SK-N-SH (cell line): ENCODE measurements around the gene EIPR1. TPM values are rescaled to one million over a fixed set of nuclear protein-coding genes. Genes with fewer than 3 reads are reported as not detected.

Experiments used
- CTCF ChIA-PET: fragments of 300-600, 350-600 bp; formaldehyde crosslinking; extraction: SDS; loops from one replicate; lab custom pipeline; 2021; lab: Yijun Ruan, JAX
- POLR2A ChIA-PET: fragments of 350-600 bp; sonication (Branson Sonifier 250); formaldehyde crosslinking; extraction: SDS; loops from one replicate; lab custom pipeline; 2020; ENCODE audit warnings: antibody characterized with exemption, inconsistent platforms; lab: Yijun Ruan, JAX
- DNase-seq: peaks from one replicate; pipeline ENCODE4 v3.0.0; 2012
- H2AFZ ChIP-seq: fragments of 200-600 bp; sonication (generic); 2 replicates; pipeline ENCODE4 v1.8.1; 2016; ENCODE audit warnings: antibody characterized with exemption, mild to moderate bottlenecking, low read depth
- H3F3A ChIP-seq: fragments of 200-600 bp; sonication (generic); replicated peaks from 2 replicates; pipeline ENCODE3; 2016; ENCODE audit warnings: antibody characterized with exemption, mild to moderate bottlenecking; ENCODE audit not compliant: insufficient read depth
- H3K27ac ChIP-seq, 2 experiments: fragments of 200-500 bp in 1 of 2; fragments of 200-600 bp in 1 of 2; sonication (Bioruptor generic) in 1 of 2; sonication (generic), shearing (Covaris generic) in 1 of 2; 2 replicates each; pipeline versions ENCODE4 v1.5.1 to v1.6.1; 2014 to 2016; ENCODE audit warnings: low read depth in 2 of 2, inconsistent platforms in 1 of 2, low read length in 1 of 2, mild to moderate bottlenecking in 1 of 2, mixed read lengths in 1 of 2
- H3K27me3 ChIP-seq: fragments of 200-600 bp; sonication (generic), shearing (Covaris generic); 2 replicates; pipeline ENCODE4 v1.6.1; 2016; ENCODE audit warnings: mixed run types; ENCODE audit not compliant: insufficient read depth
- H3K36me3 ChIP-seq, 2 experiments: fragments of 200-500 bp in 1 of 2; fragments of 200-600 bp in 1 of 2; sonication (Bioruptor generic) in 1 of 2; sonication (generic) in 1 of 2; replicated peaks in 1 of 2; 2 replicates each; pipeline versions ENCODE3 to v1.5.1; 2014 to 2016; ENCODE audit warnings: low read length in 1 of 2, mild to moderate bottlenecking in 1 of 2; ENCODE audit not compliant: insufficient read depth in 2 of 2, control insufficient read depth in 1 of 2
- H3K4me1 ChIP-seq, 2 experiments: fragments of 200-500 bp in 1 of 2; fragments of 200-600 bp in 1 of 2; sonication (Bioruptor generic) in 1 of 2; sonication (generic), shearing (Covaris generic) in 1 of 2; 2 replicates each; pipeline versions ENCODE4 v1.5.1 to v1.6.1; 2014 to 2016; ENCODE audit warnings: low read depth in 1 of 2, low read length in 1 of 2, mixed run types in 1 of 2; ENCODE audit not compliant: insufficient read depth in 2 of 2, control insufficient read depth in 1 of 2
- H3K4me2 ChIP-seq: fragments of 200-600 bp; sonication (generic), shearing (Covaris generic); 2 replicates; pipeline ENCODE4 v1.6.1; 2017; ENCODE audit warnings: mixed run types
- H3K4me3 ChIP-seq, 2 experiments: fragments of 200-500 bp in 1 of 2; fragments of 200-600 bp in 1 of 2; sonication (Bioruptor generic) in 1 of 2; sonication (generic), shearing (Covaris generic) in 1 of 2; 2 replicates each; pipeline versions ENCODE4 v1.5.1 to v1.8.1; 2014 to 2016; ENCODE audit warnings: low read depth in 2 of 2, inconsistent platforms in 1 of 2, low read length in 1 of 2, mild to moderate bottlenecking in 1 of 2, mixed read lengths in 1 of 2, moderate library complexity in 1 of 2
- H3K79me2 ChIP-seq: fragments of 200-600 bp; sonication (generic); 2 replicates; pipeline ENCODE4 v1.8.1; 2017; ENCODE audit warnings: mild to moderate bottlenecking; ENCODE audit not compliant: insufficient read depth
- H3K9ac ChIP-seq: fragments of 200-600 bp; sonication (generic); 2 replicates; pipeline ENCODE4 v1.6.1; 2017; ENCODE audit warnings: mixed run types
- H3K9me2 ChIP-seq: fragments of 200-600 bp; sonication (generic); 2 replicates; pipeline ENCODE4 v1.6.1; 2017; ENCODE audit warnings: mixed run types
- H3K9me3 ChIP-seq: fragments of 200-600 bp; sonication (generic); 2 replicates; pipeline ENCODE4 v1.6.1; 2017; ENCODE audit warnings: mixed run types, mild to moderate bottlenecking, moderate library complexity
- H4K20me1 ChIP-seq: fragments of 200-600 bp; sonication (generic); 2 replicates; pipeline ENCODE4 v1.6.1; 2017; ENCODE audit warnings: mild to moderate bottlenecking, mixed run types; ENCODE audit not compliant: insufficient read depth
- CHD2 ChIP-seq: fragments of 150-350 bp; IDR thresholded peaks from 2 replicates; pipeline ENCODE4 v1.6.1; 2018; ENCODE audit warnings: low read length; ENCODE audit not compliant: partially characterized antibody
- EP300 ChIP-seq, 2 experiments: IDR thresholded peaks; 2 replicates each; pipeline versions ENCODE4 v1.4.0 to v1.6.1; 2012; ENCODE audit warnings: borderline replicate concordance in 1 of 2, low read depth in 1 of 2, low read length in 1 of 2
- FOSL2 ChIP-seq: IDR thresholded peaks from 2 replicates; pipeline ENCODE4 v1.4.0; 2012; ENCODE audit warnings: low read depth, mild to moderate bottlenecking, moderate library complexity, borderline replicate concordance
- GATA2 ChIP-seq: sonication (generic); formaldehyde crosslinking; IDR thresholded peaks from 2 replicates; pipeline ENCODE4 v1.5.0; 2020; ENCODE audit warnings: mild to moderate bottlenecking, missing genetic modification reagents
- JUND ChIP-seq: IDR thresholded peaks from 2 replicates; pipeline ENCODE4 v1.4.0; 2012
- MXI1 ChIP-seq: IDR thresholded peaks from 2 replicates; pipeline ENCODE4 v1.6.1; 2012; ENCODE audit warnings: mild to moderate bottlenecking, low read depth, low read length, improper control_type of control experiment
- NFIC ChIP-seq: IDR thresholded peaks from 2 replicates; pipeline ENCODE4 v1.4.0; 2012; ENCODE audit warnings: borderline replicate concordance
- POLR2AphosphoS5 ChIP-seq: IDR thresholded peaks from 2 replicates; pipeline ENCODE4 v1.6.1; 2012; ENCODE audit warnings: low read depth, low read length
- RAD21 ChIP-seq: IDR thresholded peaks from 2 replicates; pipeline ENCODE4 v1.6.1; 2012; ENCODE audit warnings: mild to moderate bottlenecking, low read length
- RCOR1 ChIP-seq: fragments of 150-350 bp; IDR thresholded peaks from 2 replicates; pipeline ENCODE4 v1.6.1; 2017; ENCODE audit warnings: antibody characterized with exemption, low read length
- TCF12 ChIP-seq: IDR thresholded peaks from 2 replicates; pipeline ENCODE4 v1.4.0; 2012
- TEAD4 ChIP-seq: IDR thresholded peaks from 2 replicates; pipeline ENCODE4 v1.4.0; 2012; ENCODE audit warnings: mild to moderate bottlenecking, borderline replicate concordance; ENCODE audit not compliant: insufficient read depth
- WGBS: methylation state at CpG from one replicate; pipeline ENCODE4 v1.1.6; 2017; ENCODE audit warnings: low lambda C conversion rate; 5-methylcytosine and 5-hydroxymethylcytosine counted together
- polyA plus RNA-seq, 3 experiments: library from polyadenylated mRNA; depleted of rRNA; stranded (reverse); fragments of >200 nt; gene quantifications; 2 replicates each; pipeline ENCODE4 v1.2.3, GENCODE V29; 2012
- TF ChIP-seq, protein P1 (sequence below): fragments of 150-350 bp; IDR thresholded peaks from 2 replicates; pipeline ENCODE4 v1.6.1; 2017; ENCODE audit warnings: antibody characterized with exemption, low read length, low read depth, borderline replicate concordance
- TF ChIP-seq, protein P2 (sequence below): IDR thresholded peaks from 2 replicates; pipeline ENCODE4 v1.4.0; 2012; ENCODE audit warnings: low read depth, borderline replicate concordance
- TF ChIP-seq, protein P3 (sequence below): fragments of 200-600 bp; sonication (generic); IDR thresholded peaks from 2 replicates; pipeline ENCODE4 v1.6.1; 2017; ENCODE audit warnings: antibody characterized with exemption, mild to moderate bottlenecking, moderate library complexity

Gene EIPR1
- polyA plus RNA-seq, 1 of the 3 experiments (the other 2 are of a cell fraction), result 85.9 TPM

DNA sequence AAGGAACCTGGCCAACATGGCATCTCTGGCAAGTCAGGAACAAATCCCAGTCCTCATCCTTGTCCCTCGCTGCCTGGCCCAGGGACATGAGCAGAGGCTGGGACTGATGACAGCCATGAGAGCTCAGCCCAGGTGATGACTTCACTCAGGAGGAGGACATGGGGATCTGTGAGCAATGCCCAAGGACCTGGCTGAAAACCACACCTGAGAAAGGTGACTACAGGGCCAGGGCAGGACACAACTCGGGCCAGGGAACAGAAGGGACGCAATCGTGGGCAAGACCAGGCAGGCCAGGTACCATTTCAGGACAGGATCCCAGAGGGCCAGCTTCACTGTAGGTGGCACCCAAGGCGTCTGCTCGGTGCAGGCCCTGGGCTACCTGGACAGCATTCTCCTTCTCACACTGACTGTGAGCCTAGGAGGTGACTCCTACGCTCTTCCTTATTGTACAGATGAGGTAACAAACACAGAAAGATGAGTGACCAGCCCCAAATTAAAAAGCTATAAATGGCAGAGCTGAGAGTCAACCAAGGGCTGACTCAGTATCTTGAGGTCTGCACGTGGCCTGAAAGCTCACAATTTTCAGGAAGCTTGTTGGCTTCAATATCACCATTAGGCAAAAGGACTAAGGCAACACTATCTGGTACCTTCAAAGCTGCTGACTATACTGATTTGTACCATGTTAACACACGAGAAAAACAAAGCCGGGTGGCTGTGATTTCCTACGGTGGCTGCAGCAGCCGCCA lies 141.1 kb downstream of the EIPR1 start:
- ChIA-PET CTCF (interaction anchor here (0.9 to 1.5 kb wide), 2 partner anchors 9 to 24 kb away, joined by 3 to 4 read pairs; no protein-coding TSS in a partner anchor), POLR2A (no interaction called here)
- Histone ChIP-seq H3K4me2 (no peak overlapping the region), H3K9me3 (no peaks in the 10 kb centered on the region), H3K36me3 (peaks cover 6 to 22% of the 10 kb centered on the region in 2 experiments), H3K27ac (no peak overlapping the region), H3K79me2 (no peaks in the 10 kb centered on the region), H4K20me1 (no peaks in the 10 kb centered on the region), H3F3A (no peaks in the 10 kb centered on the region), H3K9me2 (no peaks in the 10 kb centered on the region), H3K4me1 (peaks cover 0 to 5% of the 10 kb centered on the region in 2 experiments; a peak in 1 of 4 replicates), H3K4me3 (no peak overlapping the region), H3K27me3 (no peaks in the 10 kb centered on the region), H3K9ac (no peak overlapping the region), H2AFZ (no peak overlapping the region)
- over 99% methylated on average over 10 of the region's 12 CpGs for WGBS
- no peak for DNase-seq
- TF ChIP-seq, protein P1, sequence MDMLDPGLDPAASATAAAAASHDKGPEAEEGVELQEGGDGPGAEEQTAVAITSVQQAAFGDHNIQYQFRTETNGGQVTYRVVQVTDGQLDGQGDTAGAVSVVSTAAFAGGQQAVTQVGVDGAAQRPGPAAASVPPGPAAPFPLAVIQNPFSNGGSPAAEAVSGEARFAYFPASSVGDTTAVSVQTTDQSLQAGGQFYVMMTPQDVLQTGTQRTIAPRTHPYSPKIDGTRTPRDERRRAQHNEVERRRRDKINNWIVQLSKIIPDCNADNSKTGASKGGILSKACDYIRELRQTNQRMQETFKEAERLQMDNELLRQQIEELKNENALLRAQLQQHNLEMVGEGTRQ, result no peak
- TF ChIP-seq EP300 (IDR thresholded peaks at IDR 0.05; ENCODE audit: borderline replicate concordance in 1 of 2, low read depth in 1 of 2, low read length in 1 of 2) (no peak), POLR2AphosphoS5 (no peak), GATA2 (CRISPR knock-in tag) (no peak), JUND (no peak), CHD2 (no peak), RCOR1 (no peak), TEAD4 (no peak), RAD21 (no peak), FOSL2 (no peak), MXI1 (no peak), TCF12 (no peak), NFIC (no peak)
- TF ChIP-seq, protein P2, sequence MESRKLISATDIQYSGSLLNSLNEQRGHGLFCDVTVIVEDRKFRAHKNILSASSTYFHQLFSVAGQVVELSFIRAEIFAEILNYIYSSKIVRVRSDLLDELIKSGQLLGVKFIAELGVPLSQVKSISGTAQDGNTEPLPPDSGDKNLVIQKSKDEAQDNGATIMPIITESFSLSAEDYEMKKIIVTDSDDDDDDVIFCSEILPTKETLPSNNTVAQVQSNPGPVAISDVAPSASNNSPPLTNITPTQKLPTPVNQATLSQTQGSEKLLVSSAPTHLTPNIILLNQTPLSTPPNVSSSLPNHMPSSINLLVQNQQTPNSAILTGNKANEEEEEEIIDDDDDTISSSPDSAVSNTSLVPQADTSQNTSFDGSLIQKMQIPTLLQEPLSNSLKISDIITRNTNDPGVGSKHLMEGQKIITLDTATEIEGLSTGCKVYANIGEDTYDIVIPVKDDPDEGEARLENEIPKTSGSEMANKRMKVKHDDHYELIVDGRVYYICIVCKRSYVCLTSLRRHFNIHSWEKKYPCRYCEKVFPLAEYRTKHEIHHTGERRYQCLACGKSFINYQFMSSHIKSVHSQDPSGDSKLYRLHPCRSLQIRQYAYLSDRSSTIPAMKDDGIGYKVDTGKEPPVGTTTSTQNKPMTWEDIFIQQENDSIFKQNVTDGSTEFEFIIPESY, result no peak
- TF ChIP-seq, protein P3, sequence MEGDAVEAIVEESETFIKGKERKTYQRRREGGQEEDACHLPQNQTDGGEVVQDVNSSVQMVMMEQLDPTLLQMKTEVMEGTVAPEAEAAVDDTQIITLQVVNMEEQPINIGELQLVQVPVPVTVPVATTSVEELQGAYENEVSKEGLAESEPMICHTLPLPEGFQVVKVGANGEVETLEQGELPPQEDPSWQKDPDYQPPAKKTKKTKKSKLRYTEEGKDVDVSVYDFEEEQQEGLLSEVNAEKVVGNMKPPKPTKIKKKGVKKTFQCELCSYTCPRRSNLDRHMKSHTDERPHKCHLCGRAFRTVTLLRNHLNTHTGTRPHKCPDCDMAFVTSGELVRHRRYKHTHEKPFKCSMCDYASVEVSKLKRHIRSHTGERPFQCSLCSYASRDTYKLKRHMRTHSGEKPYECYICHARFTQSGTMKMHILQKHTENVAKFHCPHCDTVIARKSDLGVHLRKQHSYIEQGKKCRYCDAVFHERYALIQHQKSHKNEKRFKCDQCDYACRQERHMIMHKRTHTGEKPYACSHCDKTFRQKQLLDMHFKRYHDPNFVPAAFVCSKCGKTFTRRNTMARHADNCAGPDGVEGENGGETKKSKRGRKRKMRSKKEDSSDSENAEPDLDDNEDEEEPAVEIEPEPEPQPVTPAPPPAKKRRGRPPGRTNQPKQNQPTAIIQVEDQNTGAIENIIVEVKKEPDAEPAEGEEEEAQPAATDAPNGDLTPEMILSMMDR, result no peak
